HFF-Myc (cell line): ENCODE data around the gene RGS19.
A peak's percentile ranks its signal among the peaks of the same experiment; 100 is the strongest.

Experiments used
- DNase-seq: peaks from one replicate; pipeline ENCODE4 v3.0.0-alpha.2; 2011; ENCODE audit warnings: low read depth; ENCODE audit errors: extremely low read depth
- H3K4me3 ChIP-seq: replicated peaks from 2 replicates; pipeline ENCODE4 v1.5.1; 2011; ENCODE audit warnings: low read depth, mild to moderate bottlenecking, control low read depth, low read length
- CTCF ChIP-seq: IDR thresholded peaks from 2 replicates; pipeline ENCODE4 v1.5.1; 2012; ENCODE audit warnings: mild to moderate bottlenecking, low read depth, low read length, control low read depth; ENCODE audit errors: missing control alignments

The RGS19 gene

DNA sequence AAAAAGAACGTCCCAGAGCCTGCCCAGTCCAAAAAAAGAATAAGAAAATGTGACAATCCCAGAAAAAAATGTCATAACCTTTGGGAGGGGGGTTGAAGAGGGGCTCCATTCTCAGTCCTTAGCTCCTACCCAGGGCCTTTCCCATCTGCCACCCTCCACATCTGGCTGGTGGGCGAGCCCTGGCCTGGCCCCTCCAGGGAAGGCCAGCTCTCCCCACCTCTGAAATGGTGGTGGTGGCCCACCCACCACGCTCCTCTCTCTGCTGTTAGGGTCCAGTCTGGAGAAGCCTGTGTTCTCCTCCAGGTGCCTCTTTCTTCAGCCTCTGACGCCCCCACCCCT, 415 bp downstream of the RGS19 start:
- no peak for DNase-seq
- peak overlapping the region; percentile 71 for H3K4me3 ChIP-seq
- no peak for TF ChIP-seq CTCF

DNA sequence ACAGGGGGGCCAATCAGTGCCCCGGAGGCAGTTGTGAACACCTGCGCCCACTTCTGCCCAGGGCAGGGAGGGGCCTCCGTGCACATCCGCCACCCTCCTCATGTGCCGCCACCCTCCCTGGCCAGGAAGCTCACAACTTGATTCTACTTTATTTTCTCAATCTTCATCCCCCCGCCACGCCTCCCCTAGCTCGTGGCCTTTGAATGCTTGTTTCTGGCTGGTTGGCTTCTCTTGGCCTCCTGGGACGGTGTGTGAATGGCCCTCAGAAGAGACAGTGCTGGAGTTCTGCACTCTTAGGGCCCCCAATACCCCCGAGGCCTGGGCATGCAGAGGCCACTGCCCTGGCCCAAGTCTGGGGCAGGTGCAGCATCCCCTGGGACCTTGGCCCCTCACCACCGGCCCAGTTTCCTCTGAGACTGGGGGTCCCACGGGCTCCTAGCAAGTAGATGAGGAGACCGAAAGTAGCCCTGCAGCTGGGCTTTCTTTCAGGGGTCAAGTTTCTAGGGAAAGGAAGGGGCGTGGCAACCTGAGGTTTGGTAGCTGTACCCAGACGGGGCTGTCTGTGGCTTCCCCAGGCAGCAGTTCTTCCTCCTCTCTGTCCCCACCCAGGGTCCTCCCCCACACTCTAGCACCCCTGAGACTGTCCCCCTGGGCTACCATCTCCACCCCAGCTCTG, 1.3 kb downstream of the RGS19 start:
- no peak for DNase-seq
- peak overlapping the region; percentile 71 for H3K4me3 ChIP-seq
- no peak for TF ChIP-seq CTCF

DNA sequence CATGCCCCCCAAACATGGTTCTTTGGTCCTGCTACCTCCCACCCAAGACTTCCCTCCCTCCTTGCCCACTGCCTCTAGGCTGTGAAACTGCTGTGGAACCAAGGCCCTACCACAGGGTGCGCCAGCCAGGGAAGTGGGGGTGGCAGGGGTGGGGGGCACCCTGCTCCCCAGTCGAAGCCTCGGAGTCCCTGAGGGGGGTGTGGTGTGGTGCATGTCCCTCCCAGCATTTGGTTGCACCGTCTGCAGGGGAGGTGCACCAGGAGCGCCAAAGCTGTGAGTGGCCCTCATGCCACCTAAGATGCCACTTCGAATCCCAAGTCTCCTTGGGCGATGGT, 1.8 kb downstream of the RGS19 start:
- H3K4me3 ChIP-seq = no peak overlapping the region

DNA sequence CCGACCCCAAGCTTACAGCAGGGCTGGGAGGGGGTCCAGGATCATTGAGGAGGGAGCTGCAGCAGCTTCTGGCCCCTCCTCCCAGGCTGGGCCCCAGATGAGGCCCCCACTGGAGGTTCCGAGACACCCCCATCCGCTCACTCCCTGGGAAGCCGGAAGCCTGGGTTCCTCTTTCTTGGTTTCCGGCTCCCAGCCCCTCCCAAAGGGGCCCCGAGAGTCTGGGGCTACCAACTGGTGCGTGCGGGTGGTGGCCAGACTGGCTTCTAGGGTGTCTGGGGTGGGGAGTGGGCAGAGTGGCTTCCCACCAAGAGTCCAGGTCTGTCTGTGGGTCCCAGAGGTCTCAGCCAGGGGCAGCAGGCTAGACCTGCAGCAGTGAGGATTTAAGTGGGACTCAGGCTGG, 2.2 kb downstream of the RGS19 start:
- no peak overlapping the region for H3K4me3 ChIP-seq
- TF ChIP-seq CTCF = no peak
- DNase-seq = no peak

More for the DNA sequence above, 1.8 kb downstream of the RGS19 start:
- TF ChIP-seq CTCF = no peak
- DNase-seq = no peak

DNA sequence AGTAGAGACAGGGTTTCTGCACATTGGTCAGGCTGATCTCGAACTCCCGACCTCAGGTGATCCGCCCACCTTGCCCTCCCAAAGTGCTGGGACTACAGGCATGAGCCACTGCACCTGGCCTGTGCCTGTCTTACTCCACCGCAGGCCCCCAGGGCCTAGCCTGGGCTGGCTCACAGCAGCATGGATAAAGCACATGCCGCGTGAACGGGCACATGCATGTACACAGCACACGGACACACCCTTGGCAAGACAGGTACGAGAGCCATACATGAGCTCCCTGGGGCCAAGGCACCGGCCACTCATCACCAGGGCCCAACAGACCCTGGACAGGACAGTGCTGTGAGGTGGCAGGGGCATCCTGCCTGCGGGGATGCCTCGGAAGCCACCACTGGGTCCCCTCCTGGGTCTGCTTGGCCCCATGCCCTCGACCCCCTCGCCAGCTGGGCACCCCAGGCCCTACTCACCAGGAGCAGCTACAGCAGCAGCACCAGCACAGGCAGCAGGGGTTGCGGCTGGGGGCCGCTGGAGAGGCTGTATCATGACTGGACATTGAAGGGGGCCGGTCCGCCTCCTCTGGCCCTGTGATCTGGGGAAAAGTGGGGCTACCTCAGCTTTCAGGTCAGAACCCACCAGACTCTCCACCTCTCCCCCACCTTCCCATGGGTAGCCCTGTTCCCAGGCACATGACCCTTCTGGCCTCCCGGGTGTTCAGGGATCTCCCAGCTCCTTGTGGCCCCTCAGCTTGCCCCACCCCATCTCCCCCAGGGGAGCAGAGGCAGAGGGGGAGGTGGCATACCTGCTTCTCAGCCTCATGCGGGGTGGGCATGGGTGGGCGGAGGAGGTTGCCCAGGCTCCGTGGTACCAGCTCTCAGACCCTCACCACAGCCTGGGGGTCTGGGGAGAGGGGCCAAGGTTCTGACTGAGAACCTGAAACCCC, 3.0 kb downstream of the RGS19 start:
- no peak overlapping the region for H3K4me3 ChIP-seq
- no peak for TF ChIP-seq CTCF
- DNase-seq = no peak

DNA sequence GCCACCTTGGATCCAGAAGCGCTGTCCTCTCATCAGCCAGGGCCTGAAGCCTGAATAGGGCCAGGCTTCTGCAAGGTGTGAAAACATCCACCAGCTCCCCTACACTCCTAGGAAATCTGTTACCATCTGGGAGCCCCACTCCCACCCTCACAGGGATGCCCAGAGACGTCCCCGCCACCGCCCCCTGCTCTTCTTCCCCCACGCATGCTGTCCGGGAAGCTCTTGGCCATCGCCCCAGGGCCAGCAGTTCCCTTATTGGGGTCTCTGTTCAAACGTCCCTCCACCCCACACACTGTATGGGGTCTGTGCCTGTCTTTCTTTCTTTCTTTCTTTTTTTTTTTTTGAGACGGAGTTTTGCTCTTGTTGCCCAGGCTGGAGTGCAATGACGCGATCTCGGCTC, 3.8 kb downstream of the RGS19 start:
- no peak for DNase-seq
- no peak overlapping the region for H3K4me3 ChIP-seq
- TF ChIP-seq CTCF = no peak
